Smooth muscle cell (in vitro differentiated cells): ENCODE results near the gene SAMD8. TPM values are rescaled to one million over a fixed set of nuclear protein-coding genes. Genes with fewer than 3 reads are reported as not detected.
A peak's percentile ranks its signal among the peaks of the same experiment; 100 is the strongest.

Experiments used
- DNase-seq: peaks from one replicate; lab custom pipeline; 2025; ENCODE audit not compliant: unreplicated experiment; lab: John Stamatoyannopoulos, UW
- H2AFZ ChIP-seq: fragments of 200-600 bp; sonication (generic); 2 replicates; pipeline ENCODE4 v1.6.0; 2016; ENCODE audit warnings: antibody characterized with exemption, low read depth, mild to moderate bottlenecking
- H3F3A ChIP-seq: fragments of 200-600 bp; sonication (generic); 2 replicates; pipeline ENCODE4 v1.6.0; 2017; ENCODE audit warnings: antibody characterized with exemption, low read depth
- H3K27ac ChIP-seq: fragments of 200-600 bp; sonication (generic); 2 replicates; pipeline ENCODE4 v1.5.1; 2016; ENCODE audit warnings: low read depth, mild to moderate bottlenecking
- H3K27me3 ChIP-seq: fragments of 200-600 bp; sonication (generic); 2 replicates; pipeline ENCODE4 v1.6.1; 2016; ENCODE audit warnings: low read depth, mild to moderate bottlenecking
- H3K36me3 ChIP-seq: fragments of 200-600 bp; sonication (generic); 2 replicates; pipeline ENCODE4 v1.5.1; 2016; ENCODE audit warnings: low read depth
- H3K4me1 ChIP-seq: fragments of 200-600 bp; sonication (generic); 2 replicates; pipeline ENCODE4 v1.5.1; 2016; ENCODE audit warnings: low read depth
- H3K4me2 ChIP-seq: fragments of 200-600 bp; sonication (generic); 2 replicates; pipeline ENCODE4 v1.6.0; 2016; ENCODE audit warnings: mild to moderate bottlenecking
- H3K4me3 ChIP-seq: fragments of 200-600 bp; sonication (generic); 2 replicates; pipeline ENCODE4 v1.5.1; 2016; ENCODE audit warnings: mild to moderate bottlenecking
- H3K79me2 ChIP-seq: fragments of 200-600 bp; sonication (generic); 2 replicates; pipeline ENCODE4 v1.6.0; 2016; ENCODE audit warnings: low read depth, mild to moderate bottlenecking
- H3K9ac ChIP-seq: fragments of 200-600 bp; sonication (generic); 2 replicates; pipeline ENCODE4 v1.6.0; 2016; ENCODE audit warnings: low read depth
- H3K9me3 ChIP-seq: fragments of 200-600 bp; sonication (generic); replicated peaks from 2 replicates; pipeline ENCODE4 v1.5.1; 2016; ENCODE audit warnings: low read depth
- H4K20me1 ChIP-seq: fragments of 200-600 bp; sonication (generic); 2 replicates; pipeline ENCODE4 v1.6.0; 2016; ENCODE audit warnings: low read depth
- CTCF ChIP-seq: fragments of 200-600 bp; sonication (generic); IDR thresholded peaks from 2 replicates; pipeline ENCODE4 v1.5.1; 2017; ENCODE audit warnings: borderline replicate concordance, mild to moderate bottlenecking, antibody characterized with exemption; ENCODE audit not compliant: insufficient read depth, poor library complexity, severe bottlenecking
- WGBS: methylation state at CpG from one replicate; pipeline ENCODE4 v1.1.7; 2016; ENCODE audit warnings: low lambda C conversion rate; 5-methylcytosine and 5-hydroxymethylcytosine counted together
- polyA plus RNA-seq: library from polyadenylated mRNA; unstranded; fragments of >200 nt; fragmentation: Nextera tagmentation; extraction: Ambion mirVana; gene quantifications from 2 replicates; pipeline ENCODE4 v1.2.1, GENCODE V29; 2016
- total RNA-seq: library from RNA; depleted of rRNA; stranded (reverse); fragments of >200 nt; gene quantifications from 2 replicates; pipeline ENCODE4 v1.2.3, GENCODE V29; 2014

SAMD8 gene
- total and polyA plus RNA-seq, 2 experiments from 2014 or later, result 7.4 to 30.1 TPM

DNA sequence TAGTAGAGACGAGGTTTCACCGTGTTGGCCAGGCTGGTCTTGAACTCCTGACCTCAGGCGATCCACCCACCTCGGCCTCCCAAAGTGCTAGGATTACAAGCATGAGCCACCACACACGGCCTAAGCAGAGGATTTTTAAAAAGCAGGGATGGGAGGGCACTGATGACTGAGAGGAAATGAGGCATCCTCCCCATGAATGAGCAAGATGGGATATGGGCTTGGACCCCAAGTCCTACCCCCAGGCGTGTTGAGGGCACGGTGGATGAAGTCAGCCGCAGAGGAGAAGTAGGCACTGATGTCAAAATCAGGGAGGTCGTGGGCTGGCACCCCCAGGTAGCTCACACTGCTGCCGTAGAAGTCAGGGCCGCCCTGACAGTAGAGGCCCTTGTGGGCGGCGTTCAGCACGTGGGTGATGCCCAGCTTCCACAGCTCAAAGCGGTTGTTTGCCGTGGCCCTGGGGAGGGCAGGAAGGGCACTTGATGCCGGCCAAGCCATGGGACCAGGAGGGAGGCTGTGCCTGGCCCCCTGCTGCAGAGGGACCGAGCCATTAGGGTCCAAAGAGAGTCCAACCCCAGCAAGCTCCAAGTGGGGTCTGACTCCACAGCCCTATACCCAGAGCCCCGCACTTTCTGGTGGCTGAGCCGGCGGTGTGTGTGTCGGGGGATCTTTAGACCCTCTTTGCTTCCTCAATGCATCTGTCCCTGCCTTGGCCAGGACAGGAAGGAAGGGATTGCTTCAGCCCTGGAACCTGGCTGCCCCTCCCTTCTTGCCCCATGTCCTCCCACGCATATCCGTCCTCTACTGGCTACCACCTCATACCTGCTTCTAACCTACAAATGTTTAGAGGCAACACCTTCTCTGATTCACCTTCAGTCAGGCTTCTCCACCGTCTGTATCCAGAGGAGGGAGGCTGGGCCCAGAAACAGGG lies 3.4 kb upstream of the SAMD8 start:
- Histone ChIP-seq H3K9ac (no peak overlapping the region), H2AFZ (no peak overlapping the region), H3F3A (peaks cover 5% of the 10 kb centered on the region), H3K4me2 (no peak overlapping the region), H3K36me3 (no peaks in the 10 kb centered on the region), H3K79me2 (peaks cover 5% of the 10 kb centered on the region), H4K20me1 (peaks cover 4% of the 10 kb centered on the region), H3K9me3 (no peaks in the 10 kb centered on the region), H3K27ac (no peak overlapping the region), H3K4me1 (peaks cover 6% of the 10 kb centered on the region), H3K27me3 (no peaks in the 10 kb centered on the region), H3K4me3 (no peak overlapping the region)
- no peak for DNase-seq
- 88% methylated on average over 25 of the region's 25 CpGs for WGBS
- TF ChIP-seq CTCF, result no peak

- no peak overlapping the region for H2AFZ ChIP-seq
- H3K4me2 ChIP-seq, result no peak overlapping the region
- no peaks in the 10 kb centered on the region for H3K9me3 ChIP-seq
- peaks cover 13% of the 10 kb centered on the region for H4K20me1 ChIP-seq
- H3K36me3 ChIP-seq, result no peaks in the 10 kb centered on the region
- no peak overlapping the region for H3K4me3 ChIP-seq
- DNase-seq, result no peak
- no peak overlapping the region for H3K9ac ChIP-seq
- 74% methylated on average over 8 of the region's 10 CpGs for WGBS
- H3K79me2 ChIP-seq, result peaks cover 14% of the 10 kb centered on the region
- no peak overlapping the region for H3K27ac ChIP-seq
- peaks cover 5% of the 10 kb centered on the region for H3F3A ChIP-seq
- H3K27me3 ChIP-seq, result no peaks in the 10 kb centered on the region
- TF ChIP-seq CTCF, result peak; percentile 53
- H3K4me1 ChIP-seq, result peaks cover 10% of the 10 kb centered on the region
These were observed 2.6 kb upstream of the SAMD8 start for GRCh38 chr10:75108684-75109458.

DNA sequence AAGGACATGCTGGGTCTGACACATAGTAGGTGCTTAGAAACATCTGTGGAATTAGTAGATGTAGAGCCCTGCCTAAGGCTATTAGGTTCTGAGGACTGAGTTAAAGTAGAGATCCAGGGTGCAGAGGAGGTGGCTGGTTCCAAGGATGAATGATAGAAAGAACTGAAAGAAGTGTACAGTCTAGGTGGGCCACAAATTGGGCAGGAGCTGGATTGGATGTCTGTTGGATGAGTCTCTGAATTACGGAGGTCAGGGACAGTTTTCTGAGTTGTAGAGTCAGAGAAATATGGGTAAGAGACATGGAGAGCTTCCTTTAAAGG lies 2.0 kb upstream of the SAMD8 start:
- H3K9me3 ChIP-seq, result no peaks in the 10 kb centered on the region
- no peaks in the 10 kb centered on the region for H3K36me3 ChIP-seq
- peaks cover 19% of the 10 kb centered on the region for H3K79me2 ChIP-seq
- no peaks in the 10 kb centered on the region for H3K27me3 ChIP-seq
- DNase-seq, result no peak
- H3K4me2 ChIP-seq, result no peak overlapping the region
- peaks cover 10% of the 10 kb centered on the region for H3K4me1 ChIP-seq
- no peak for TF ChIP-seq CTCF
- no peak overlapping the region for H2AFZ ChIP-seq
- H3K27ac ChIP-seq, result no peak overlapping the region
- WGBS, result 91% methylated on average over 1 of the region's 1 CpG
- no peak overlapping the region for H3K9ac ChIP-seq
- peaks cover 18% of the 10 kb centered on the region for H4K20me1 ChIP-seq
- H3K4me3 ChIP-seq, result no peak overlapping the region
- peaks cover 5% of the 10 kb centered on the region for H3F3A ChIP-seq
